ENCODE measurements around the gene NUTM2F.
"Not testable (repeated sequence)": the region's sequence is repeated elsewhere in the genome, so short reads cannot be mapped to it uniquely, and the experiment has no call there.

DNA sequence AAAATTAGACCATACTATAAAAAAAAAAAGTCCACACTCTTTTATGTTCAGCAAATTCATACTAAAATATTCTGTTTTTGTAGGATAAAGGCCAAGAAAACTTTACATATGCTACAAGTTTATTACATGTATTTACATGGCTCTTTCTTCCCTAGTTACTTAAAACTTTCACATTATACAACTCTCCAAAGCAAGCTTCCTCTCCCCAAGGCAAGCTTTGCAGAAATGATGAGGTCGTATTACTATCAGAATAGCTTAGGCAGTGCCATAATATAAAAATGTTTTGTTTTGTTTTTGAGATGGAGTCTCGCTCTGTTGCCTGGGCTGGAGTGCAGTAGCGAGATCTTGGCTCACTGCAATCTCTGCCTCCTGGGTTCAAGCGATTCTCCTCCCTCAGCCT lies 8.0 kb upstream of the NUTM2F start:
- TF ChIP-seq RHOXF2B (CRISPR knock-in tag; conservative IDR thresholded peaks at IDR 0.05); ZNF134 (CRISPR knock-in tag; conservative IDR thresholded peaks at IDR 0.05); RFX5 (IDR thresholded peaks at IDR 0.05; ENCODE audit: low read depth, low read length); SMC3 (conservative IDR thresholded peaks at IDR 0.05; ENCODE audit: insufficient read depth, low read depth, low read length): not testable (repeated sequence)
- TF ChIP-seq, protein P1, sequence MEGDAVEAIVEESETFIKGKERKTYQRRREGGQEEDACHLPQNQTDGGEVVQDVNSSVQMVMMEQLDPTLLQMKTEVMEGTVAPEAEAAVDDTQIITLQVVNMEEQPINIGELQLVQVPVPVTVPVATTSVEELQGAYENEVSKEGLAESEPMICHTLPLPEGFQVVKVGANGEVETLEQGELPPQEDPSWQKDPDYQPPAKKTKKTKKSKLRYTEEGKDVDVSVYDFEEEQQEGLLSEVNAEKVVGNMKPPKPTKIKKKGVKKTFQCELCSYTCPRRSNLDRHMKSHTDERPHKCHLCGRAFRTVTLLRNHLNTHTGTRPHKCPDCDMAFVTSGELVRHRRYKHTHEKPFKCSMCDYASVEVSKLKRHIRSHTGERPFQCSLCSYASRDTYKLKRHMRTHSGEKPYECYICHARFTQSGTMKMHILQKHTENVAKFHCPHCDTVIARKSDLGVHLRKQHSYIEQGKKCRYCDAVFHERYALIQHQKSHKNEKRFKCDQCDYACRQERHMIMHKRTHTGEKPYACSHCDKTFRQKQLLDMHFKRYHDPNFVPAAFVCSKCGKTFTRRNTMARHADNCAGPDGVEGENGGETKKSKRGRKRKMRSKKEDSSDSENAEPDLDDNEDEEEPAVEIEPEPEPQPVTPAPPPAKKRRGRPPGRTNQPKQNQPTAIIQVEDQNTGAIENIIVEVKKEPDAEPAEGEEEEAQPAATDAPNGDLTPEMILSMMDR (IDR thresholded peaks at IDR 0.05 in 2 of 3, conservative IDR thresholded peaks at IDR 0.05 in 1 of 3; ENCODE audit: insufficient read depth in 2 of 3, low read depth in 1 of 3, low read length in 3 of 3), result not testable (repeated sequence)
